ENCODE data around the gene TTLL9. TPM values are rescaled to one million over a fixed set of nuclear protein-coding genes. Genes with fewer than 3 reads are reported as not detected.

TTLL9 gene
- total RNA-seq, 1 experiment from 2014 or later = 2.1 TPM

DNA sequence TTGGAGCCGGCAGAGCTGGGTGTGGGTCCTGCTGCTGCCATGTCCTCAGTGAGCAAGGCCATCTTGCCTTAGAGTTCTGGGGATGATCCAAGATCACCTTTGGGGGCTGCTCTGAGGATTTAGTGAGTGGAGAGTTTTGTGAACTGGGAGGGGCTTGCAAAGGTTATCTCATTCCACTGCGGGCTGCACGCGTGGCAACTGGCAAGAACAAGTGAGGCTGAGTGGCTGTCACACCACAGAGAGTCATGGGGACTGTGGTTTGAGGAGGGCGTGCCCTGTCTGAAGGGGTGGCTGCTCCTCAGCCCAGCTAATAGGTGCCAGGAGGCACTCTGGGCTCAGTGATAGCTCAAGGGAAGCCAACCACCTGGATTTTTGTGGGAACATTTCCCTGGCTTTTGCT lies 37.6 kb downstream of the TTLL9 start:
- Histone ChIP-seq H3K4me1 (ENCODE audit: control insufficient read depth, insufficient read depth, low read length) (no peaks in the 10 kb centered on the region), H3K9me3 (ENCODE audit: control insufficient read depth, insufficient read depth, low read depth, low read length) (no peaks in the 10 kb centered on the region), H3K4me3 (ENCODE audit: low read depth in 2 of 2, low read length in 2 of 2) (no peak overlapping the region), H3K36me3 (ENCODE audit: control insufficient read depth, insufficient read depth, low read length) (no peaks in the 10 kb centered on the region), H3K27me3 (ENCODE audit: control insufficient read depth, insufficient read depth, low read length) (no peaks in the 10 kb centered on the region), H3K27ac (ENCODE audit: low read length) (no peak overlapping the region)
- TF ChIP-seq, protein P1, sequence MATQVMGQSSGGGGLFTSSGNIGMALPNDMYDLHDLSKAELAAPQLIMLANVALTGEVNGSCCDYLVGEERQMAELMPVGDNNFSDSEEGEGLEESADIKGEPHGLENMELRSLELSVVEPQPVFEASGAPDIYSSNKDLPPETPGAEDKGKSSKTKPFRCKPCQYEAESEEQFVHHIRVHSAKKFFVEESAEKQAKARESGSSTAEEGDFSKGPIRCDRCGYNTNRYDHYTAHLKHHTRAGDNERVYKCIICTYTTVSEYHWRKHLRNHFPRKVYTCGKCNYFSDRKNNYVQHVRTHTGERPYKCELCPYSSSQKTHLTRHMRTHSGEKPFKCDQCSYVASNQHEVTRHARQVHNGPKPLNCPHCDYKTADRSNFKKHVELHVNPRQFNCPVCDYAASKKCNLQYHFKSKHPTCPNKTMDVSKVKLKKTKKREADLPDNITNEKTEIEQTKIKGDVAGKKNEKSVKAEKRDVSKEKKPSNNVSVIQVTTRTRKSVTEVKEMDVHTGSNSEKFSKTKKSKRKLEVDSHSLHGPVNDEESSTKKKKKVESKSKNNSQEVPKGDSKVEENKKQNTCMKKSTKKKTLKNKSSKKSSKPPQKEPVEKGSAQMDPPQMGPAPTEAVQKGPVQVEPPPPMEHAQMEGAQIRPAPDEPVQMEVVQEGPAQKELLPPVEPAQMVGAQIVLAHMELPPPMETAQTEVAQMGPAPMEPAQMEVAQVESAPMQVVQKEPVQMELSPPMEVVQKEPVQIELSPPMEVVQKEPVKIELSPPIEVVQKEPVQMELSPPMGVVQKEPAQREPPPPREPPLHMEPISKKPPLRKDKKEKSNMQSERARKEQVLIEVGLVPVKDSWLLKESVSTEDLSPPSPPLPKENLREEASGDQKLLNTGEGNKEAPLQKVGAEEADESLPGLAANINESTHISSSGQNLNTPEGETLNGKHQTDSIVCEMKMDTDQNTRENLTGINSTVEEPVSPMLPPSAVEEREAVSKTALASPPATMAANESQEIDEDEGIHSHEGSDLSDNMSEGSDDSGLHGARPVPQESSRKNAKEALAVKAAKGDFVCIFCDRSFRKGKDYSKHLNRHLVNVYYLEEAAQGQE (IDR thresholded peaks at IDR 0.05; ENCODE audit: insufficient read depth in 1 of 2, low read depth in 2 of 2, low read length in 1 of 2) = no peak
- TF ChIP-seq TCF7L2 (IDR thresholded peaks at IDR 0.05; ENCODE audit: low read depth, low read length) (no peak), SIN3A (IDR thresholded peaks at IDR 0.05; ENCODE audit: borderline replicate concordance, insufficient read depth, low read depth, low read length) (no peak), POLR2AphosphoS5 (IDR thresholded peaks at IDR 0.05; ENCODE audit: low read depth, low read length) (no peak)
- TF ChIP-seq, protein P2, sequence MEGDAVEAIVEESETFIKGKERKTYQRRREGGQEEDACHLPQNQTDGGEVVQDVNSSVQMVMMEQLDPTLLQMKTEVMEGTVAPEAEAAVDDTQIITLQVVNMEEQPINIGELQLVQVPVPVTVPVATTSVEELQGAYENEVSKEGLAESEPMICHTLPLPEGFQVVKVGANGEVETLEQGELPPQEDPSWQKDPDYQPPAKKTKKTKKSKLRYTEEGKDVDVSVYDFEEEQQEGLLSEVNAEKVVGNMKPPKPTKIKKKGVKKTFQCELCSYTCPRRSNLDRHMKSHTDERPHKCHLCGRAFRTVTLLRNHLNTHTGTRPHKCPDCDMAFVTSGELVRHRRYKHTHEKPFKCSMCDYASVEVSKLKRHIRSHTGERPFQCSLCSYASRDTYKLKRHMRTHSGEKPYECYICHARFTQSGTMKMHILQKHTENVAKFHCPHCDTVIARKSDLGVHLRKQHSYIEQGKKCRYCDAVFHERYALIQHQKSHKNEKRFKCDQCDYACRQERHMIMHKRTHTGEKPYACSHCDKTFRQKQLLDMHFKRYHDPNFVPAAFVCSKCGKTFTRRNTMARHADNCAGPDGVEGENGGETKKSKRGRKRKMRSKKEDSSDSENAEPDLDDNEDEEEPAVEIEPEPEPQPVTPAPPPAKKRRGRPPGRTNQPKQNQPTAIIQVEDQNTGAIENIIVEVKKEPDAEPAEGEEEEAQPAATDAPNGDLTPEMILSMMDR (IDR thresholded peaks at IDR 0.05) = no peak
- intact Hi-C loops (cut with micrococcal nuclease; ENCODE audit: unreplicated experiment) (no loop called here), in situ Hi-C loops (cut with HindIII; ENCODE audit: low pct_unique_long_range_greater_than_20kb, low sequenced_read_pairs) (no loop called here)
- no peak for DNase-seq (ENCODE audit: low read depth, low spot score)
- ATAC-seq = no peak
- ChIA-PET POLR2A (no interaction called here), CTCF (no interaction called here)
- no TSS peak for BruUV-seq (replicated peaks)

DNA sequence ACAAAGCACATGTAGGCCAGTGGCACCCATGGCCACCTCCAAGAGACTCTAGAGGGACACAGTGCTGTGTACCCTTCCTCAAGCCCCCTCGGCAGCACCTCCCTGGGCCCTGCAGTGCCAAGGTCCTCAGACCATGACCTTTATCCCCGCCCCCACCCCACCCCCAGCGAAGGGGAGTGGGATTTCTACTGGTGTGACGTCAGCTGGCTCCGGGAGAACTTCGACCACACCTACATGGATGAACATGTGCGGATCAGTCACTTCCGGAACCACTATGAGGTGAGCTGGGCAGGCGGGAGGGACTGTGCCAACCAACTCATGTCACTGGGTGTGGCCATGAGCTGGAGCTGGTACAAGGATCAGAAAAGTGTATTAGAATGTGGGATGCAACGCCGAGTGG lies 38.0 kb downstream of the TTLL9 start:
- intact Hi-C loops (cut with micrococcal nuclease; ENCODE audit: unreplicated experiment) = no loop called here
- CTCF ChIA-PET = no interaction called here
- BruUV-seq (replicated peaks) = no TSS peak

More for the DNA sequence above, 38.0 kb downstream of the TTLL9 start:
- no peaks in the 10 kb centered on the region for H3K27me3 ChIP-seq (ENCODE audit: control insufficient read depth, insufficient read depth, low read length)
- POLR2A ChIA-PET = interaction anchor here (0.6 to 0.7 kb wide), 3 partner anchors 13 to 1773 kb away, joined by 5 to 11 read pairs (median 8); no protein-coding TSS in a partner anchor
- no peak overlapping the region for H3K4me3 ChIP-seq (ENCODE audit: low read depth in 2 of 2, low read length in 2 of 2)
- DNase-seq (ENCODE audit: low read depth, low spot score) (no peak), ATAC-seq (no peak)
- no peaks in the 10 kb centered on the region for H3K9me3 ChIP-seq (ENCODE audit: control insufficient read depth, insufficient read depth, low read depth, low read length)
- no peaks in the 10 kb centered on the region for H3K4me1 ChIP-seq (ENCODE audit: control insufficient read depth, insufficient read depth, low read length)
- in situ Hi-C loops (cut with HindIII; ENCODE audit: low pct_unique_long_range_greater_than_20kb, low sequenced_read_pairs) = no loop called here
- H3K27ac ChIP-seq (ENCODE audit: low read length) = no peak overlapping the region
- H3K36me3 ChIP-seq (ENCODE audit: control insufficient read depth, insufficient read depth, low read length) = no peaks in the 10 kb centered on the region
- no peak for TF ChIP-seq POLR2AphosphoS5 (IDR thresholded peaks at IDR 0.05; ENCODE audit: low read depth, low read length)
- TF ChIP-seq, protein P1 (IDR thresholded peaks at IDR 0.05; ENCODE audit: insufficient read depth in 1 of 2, low read depth in 2 of 2, low read length in 1 of 2) = no peak
- no peak for TF ChIP-seq SIN3A (IDR thresholded peaks at IDR 0.05; ENCODE audit: borderline replicate concordance, insufficient read depth, low read depth, low read length)
- no peak for TF ChIP-seq TCF7L2 (IDR thresholded peaks at IDR 0.05; ENCODE audit: low read depth, low read length)
- TF ChIP-seq, protein P2 (IDR thresholded peaks at IDR 0.05) = no peak

All from Panc1 (cell line).